ENCODE data around the gene CALML6. TPM values are rescaled to one million over a fixed set of nuclear protein-coding genes. Genes with fewer than 3 reads are reported as not detected.

CALML6 gene
- total RNA-seq, 4 donors from 2014 or later = 0.13 TPM; not detected in 3

DNA sequence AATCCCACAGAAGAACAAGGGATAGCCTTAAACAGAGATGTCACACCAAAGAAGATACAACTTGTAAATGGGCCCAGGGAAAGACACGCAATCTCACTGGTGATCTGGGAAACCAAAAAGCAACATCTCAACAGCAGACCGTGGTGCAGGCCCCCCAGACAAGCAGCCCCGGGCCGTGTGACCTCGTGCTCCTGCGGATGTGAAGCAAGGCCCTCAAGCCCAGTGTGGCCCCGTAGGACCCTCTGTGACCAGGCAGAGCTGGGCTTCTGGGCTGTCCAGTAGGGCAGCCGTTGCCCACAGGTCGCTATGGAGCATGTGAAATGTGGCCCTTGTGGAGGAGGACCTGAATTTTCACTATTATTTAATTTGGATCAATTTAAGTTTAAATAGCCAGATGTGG is 39.0 kb downstream of the CALML6 start:
- H3K27me3 ChIP-seq = no peaks in the 10 kb centered on the region
- intact Hi-C loops (cut with DNase I) = no loop called here
- no peaks in the 10 kb centered on the region for H3K4me1 ChIP-seq
- TF ChIP-seq POLR2A (IDR thresholded peaks at IDR 0.05) = no peak
- TF ChIP-seq, protein P1, sequence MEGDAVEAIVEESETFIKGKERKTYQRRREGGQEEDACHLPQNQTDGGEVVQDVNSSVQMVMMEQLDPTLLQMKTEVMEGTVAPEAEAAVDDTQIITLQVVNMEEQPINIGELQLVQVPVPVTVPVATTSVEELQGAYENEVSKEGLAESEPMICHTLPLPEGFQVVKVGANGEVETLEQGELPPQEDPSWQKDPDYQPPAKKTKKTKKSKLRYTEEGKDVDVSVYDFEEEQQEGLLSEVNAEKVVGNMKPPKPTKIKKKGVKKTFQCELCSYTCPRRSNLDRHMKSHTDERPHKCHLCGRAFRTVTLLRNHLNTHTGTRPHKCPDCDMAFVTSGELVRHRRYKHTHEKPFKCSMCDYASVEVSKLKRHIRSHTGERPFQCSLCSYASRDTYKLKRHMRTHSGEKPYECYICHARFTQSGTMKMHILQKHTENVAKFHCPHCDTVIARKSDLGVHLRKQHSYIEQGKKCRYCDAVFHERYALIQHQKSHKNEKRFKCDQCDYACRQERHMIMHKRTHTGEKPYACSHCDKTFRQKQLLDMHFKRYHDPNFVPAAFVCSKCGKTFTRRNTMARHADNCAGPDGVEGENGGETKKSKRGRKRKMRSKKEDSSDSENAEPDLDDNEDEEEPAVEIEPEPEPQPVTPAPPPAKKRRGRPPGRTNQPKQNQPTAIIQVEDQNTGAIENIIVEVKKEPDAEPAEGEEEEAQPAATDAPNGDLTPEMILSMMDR (IDR thresholded peaks at IDR 0.05) = no peak
- H3K36me3 ChIP-seq = no peaks in the 10 kb centered on the region
- WGBS, 2 donors = 90 to 91% methylated on average over 9 of the region's 9 CpGs
- H3K27ac ChIP-seq = no peak overlapping the region
- H3K9me3 ChIP-seq = no peaks in the 10 kb centered on the region
- DNase-seq = no peak
- no peak overlapping the region for H3K4me3 ChIP-seq (replicated peaks in 1 of 3)

DNA sequence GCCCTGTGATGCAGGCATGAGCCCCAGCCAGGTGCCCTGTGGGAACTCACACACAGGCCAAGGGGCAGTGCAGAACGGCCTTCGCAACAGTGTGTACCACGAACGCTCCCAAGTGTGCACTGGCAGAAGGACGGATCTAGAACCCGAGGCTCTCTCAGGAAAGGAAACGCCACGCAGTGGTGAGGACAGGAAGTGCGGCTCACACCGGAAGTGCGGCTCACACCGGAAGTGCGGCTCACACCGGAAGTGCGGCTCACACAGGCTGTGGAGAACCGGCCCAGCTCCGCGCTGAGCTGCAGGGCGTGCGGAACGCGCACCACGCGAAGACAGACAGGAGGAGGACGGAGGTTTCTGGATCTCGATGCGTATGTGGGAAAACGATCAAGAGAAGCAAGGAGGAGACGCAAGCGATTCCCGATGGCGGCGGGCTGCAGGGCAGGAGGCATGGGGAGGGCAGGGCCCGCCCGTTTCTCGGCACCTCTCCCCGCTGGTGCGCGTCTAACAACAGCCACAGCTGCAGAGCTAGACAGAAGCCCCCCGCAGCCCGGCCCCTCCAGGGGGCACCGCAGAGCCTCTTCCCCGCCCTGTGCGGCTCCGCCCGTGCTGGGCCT is 39.9 kb downstream of the CALML6 start:
- Histone ChIP-seq H3K9me3 (no peaks in the 10 kb centered on the region), H3K4me1 (peaks cover 0 to 4% of the 10 kb centered on the region in 2 donors), H3K36me3 (no peaks in the 10 kb centered on the region), H3K27ac (no peak overlapping the region), H3K4me3 (replicated peaks in 1 of 3) (no peak overlapping the region), H3K27me3 (no peaks in the 10 kb centered on the region)
- no peak for TF ChIP-seq POLR2A (IDR thresholded peaks at IDR 0.05)
- TF ChIP-seq, protein P1 (IDR thresholded peaks at IDR 0.05) = peak in 1 of 6 experiments; percentile 11
- DNase-seq = no peak
- 91 to 95% methylated on average over 45 to 46 of the region's 46 CpGs for WGBS, 2 donors
- intact Hi-C loops (cut with DNase I) = no loop called here

DNA sequence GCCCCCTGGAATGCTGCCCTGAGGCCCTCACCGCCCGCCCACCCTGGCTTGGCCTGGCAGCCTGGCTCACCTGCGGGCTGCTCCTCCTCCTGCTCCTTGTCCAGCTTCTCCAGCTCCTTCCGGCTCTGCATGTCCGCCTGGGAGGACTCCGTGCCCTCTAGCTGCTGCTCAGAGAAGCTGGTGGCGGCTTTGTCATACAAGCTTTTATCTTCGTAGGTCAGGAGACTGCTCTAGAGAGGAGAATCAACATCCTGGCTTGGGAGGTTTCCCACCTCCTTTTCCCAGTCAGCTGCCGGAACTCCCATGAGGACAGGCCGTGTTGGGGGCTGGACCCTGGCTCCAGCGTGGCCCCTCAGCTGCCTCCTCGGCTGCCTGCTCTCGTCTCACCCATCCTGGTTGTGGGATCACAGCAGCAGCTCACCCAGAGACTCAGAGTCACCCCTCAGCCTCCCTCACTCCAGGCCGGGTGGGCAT is 40.6 kb downstream of the CALML6 start:
- H3K4me1 ChIP-seq = peaks cover 0 to 10% of the 10 kb centered on the region in 2 donors
- no peak for DNase-seq
- no peak overlapping the region for H3K4me3 ChIP-seq (replicated peaks in 1 of 3)
- H3K9me3 ChIP-seq = no peaks in the 10 kb centered on the region
- H3K27me3 ChIP-seq = no peaks in the 10 kb centered on the region
- H3K36me3 ChIP-seq = no peaks in the 10 kb centered on the region
- WGBS, 2 donors = 62 to 82% methylated on average over 9 to 11 of the region's 14 CpGs
- TF ChIP-seq, protein P1 (IDR thresholded peaks at IDR 0.05) = no peak
- TF ChIP-seq POLR2A (IDR thresholded peaks at IDR 0.05) = no peak
- H3K27ac ChIP-seq = no peak overlapping the region
- intact Hi-C loops (cut with DNase I) = no loop called here

DNA sequence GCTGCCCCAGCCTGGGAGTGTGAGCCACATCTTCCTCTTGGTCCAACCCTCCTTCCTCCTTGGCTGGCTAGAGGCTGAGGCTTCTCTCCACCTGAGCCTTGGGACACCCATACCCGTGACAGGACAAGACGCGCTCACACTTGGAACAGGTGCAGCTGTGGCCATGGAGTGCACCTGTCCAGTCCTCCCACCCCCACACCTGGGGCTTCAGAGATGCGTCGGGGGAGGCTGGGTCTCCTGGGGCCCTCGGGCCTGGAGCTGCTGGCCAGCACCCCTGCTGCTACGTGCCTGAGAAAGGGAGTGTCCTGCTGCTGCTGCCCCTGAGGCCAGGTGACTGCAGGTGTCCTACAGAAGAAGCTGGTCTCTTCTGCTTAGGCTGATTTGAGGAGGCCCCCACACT is 41.0 kb downstream of the CALML6 start:
- intact Hi-C loops (cut with DNase I) = no loop called here
- no peaks in the 10 kb centered on the region for H3K36me3 ChIP-seq
- H3K27me3 ChIP-seq = no peaks in the 10 kb centered on the region
- 100% methylated on average over 3 to 6 of the region's 7 CpGs for WGBS, 2 donors
- no peak for TF ChIP-seq POLR2A (IDR thresholded peaks at IDR 0.05)
- TF ChIP-seq, protein P1 (IDR thresholded peaks at IDR 0.05) = no peak
- no peak overlapping the region for H3K27ac ChIP-seq
- H3K4me1 ChIP-seq = peaks cover 0 to 10% of the 10 kb centered on the region in 2 donors
- H3K9me3 ChIP-seq = no peaks in the 10 kb centered on the region
- DNase-seq = no peak
- H3K4me3 ChIP-seq (replicated peaks in 1 of 3) = no peak overlapping the region

All from thyroid gland (tissue), 4 donors.